Activated CD8-positive, alpha-beta memory T cell treated with anti-CD3 and anti-CD28 coated beads for 24 hours (primary cell): ENCODE results near the gene ADAMTS2.

ENCODE experiments used
- DNase-seq: peaks from one replicate; pipeline ENCODE4 v3.0.0-alpha.2; 2020

The ADAMTS2 gene

GRCh38 chr5:179245031-179245430 is 100.2 kb downstream of the ADAMTS2 start:
- DNase-seq, result no peak

GRCh38 chr5:179244044-179244443 is 101.2 kb downstream of the ADAMTS2 start:
- DNase-seq, result no peak

DNA sequence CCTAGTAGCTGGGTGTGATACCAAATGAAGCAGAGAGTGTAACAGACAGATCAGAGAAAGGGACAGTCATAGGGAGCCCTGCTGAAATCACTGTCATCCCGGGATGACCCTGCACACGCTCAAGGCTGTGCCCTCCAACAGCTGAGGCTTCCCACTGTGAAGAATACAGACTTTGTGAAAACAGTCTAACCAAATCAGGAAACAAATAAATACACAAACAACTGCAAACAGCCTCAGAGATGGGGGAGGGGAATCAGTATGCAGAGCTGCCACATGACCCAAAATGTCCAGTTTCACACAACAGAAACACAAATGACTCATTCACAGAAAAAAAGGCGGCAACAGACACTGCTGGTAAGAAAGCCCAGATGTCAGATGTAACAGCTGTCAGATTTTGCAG is 101.9 kb downstream of the ADAMTS2 start:
- no peak for DNase-seq

DNA sequence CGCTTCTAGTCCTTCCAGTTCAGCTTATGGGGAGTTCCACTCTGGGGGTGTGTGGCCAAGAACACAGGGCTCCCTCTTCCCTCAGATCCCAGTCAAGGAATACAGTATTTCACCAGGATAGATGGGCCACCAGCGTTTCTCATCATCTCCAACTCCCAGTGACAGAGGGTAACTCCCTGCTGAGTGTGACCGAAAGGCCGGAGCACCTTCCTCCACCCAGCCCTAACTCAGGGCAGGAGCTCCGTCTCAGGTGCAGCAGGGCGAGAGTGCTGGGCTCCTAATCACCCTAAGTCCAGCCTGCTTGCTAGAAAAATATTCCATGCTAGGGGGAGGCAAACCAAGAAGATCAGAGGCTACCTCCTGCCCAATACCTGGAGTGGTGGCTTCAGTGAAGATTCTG is 102.6 kb downstream of the ADAMTS2 start:
- DNase-seq, result no peak

- DNase-seq, result no peak
Observed at GRCh38 chr5:179241764-179242370, 103.4 kb downstream of the ADAMTS2 start.

DNA sequence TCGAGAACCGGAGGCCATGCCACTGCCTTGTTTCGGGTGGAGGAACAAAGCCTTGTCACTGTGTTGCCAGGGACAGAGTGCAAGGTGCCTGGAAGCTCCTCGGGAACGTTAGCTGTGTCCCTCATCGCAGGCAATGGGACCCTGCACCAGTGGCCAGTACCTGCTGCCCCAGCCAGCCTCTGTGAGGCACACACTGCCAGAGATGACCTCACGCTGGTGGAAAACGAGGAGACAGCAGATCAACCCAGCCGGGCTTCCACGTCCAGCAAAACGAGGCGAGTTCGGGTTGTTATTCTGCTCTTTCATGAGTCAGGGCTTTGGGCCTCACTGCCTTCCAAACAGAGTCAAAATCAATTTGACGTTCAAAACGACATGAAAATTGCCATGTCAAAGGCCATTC is 104.1 kb downstream of the ADAMTS2 start:
- DNase-seq, result no peak

GRCh38 chr5:179240561-179240960 is 104.7 kb downstream of the ADAMTS2 start:
- DNase-seq, result no peak

GRCh38 chr5:179239256-179240135 is 105.8 kb downstream of the ADAMTS2 start:
- DNase-seq, result peak; percentile 26

GRCh38 chr5:179238628-179238970 is 106.7 kb downstream of the ADAMTS2 start:
- DNase-seq, result no peak

- peak; percentile 26 for DNase-seq
Observed at GRCh38 chr5:179237770-179238627, 107.3 kb downstream of the ADAMTS2 start.

- DNase-seq, result peak; percentile 40
Observed at GRCh38 chr5:179235416-179236400, 109.6 kb downstream of the ADAMTS2 start.

DNA sequence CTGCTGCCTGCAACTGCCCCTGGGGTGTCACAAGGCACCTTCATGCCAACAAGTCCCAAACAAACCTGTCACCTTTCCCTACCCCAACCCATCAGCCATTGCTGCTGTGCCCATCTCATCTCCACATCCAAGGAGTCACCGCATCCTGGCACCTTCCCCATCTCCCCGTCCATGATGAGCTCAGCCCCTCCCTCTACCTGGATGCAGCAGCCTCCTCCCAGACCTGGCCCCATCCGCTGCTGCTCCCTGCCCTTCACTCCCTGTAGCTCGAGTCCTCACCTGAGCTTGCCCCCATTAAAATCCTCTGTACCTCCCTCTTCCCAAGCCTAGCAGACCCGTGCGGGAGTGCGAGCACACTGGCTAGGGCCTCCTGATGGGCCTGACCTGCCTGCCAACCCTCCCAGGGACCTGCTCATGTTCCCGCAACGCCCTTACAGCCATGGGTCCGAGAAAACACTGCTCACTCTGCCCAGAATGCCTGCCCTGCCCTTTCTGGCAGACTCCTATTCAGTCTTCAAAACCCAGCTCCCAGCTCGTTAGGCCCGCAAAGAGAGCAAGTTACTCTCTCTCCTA is 110.6 kb downstream of the ADAMTS2 start:
- peak; percentile 47 for DNase-seq

GRCh38 chr5:179233909-179234562 is 111.2 kb downstream of the ADAMTS2 start:
- peak; percentile 40 for DNase-seq

GRCh38 chr5:179232091-179232735 is 113.0 kb downstream of the ADAMTS2 start:
- peak; percentile 24 for DNase-seq

DNA sequence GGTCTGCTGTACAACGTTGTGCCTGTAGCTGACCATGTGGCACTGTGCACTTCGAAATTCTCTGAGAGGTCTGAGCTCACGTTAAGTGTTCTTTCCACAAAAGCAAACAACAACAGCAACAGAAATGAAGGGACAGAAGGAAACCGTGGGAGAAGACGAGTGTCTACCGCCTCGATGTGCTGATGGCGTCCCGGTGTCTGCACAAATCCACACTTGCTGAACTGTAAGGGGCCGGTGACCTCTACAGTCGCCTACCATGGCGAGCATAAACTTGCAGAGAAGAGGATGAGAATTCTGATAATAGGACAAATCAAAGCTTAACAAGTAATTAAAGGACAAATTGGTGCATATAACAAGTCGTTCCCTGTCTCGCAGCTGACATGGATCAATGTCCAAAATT is 114.0 kb downstream of the ADAMTS2 start:
- no peak for DNase-seq

DNA sequence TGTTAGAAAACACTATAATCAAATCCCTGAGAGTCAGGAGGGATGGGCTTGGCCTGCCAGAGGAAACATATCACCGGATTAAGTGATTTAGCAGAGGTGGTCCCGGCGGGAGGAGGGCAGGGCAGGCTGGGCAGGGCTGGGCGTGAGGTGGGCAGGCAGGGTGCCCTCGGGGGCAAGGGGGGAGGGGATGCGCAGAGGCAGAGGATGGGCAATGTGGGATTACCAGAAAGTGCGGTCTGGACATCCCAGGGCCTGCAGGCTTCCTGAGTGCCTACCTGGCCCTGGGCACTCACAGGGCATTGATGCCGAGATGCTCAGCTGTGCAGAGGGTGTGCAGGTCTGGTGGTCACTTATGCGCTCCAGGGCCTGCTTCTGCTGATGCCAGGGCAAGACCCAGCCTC is 115.2 kb downstream of the ADAMTS2 start:
- DNase-seq, result peak; percentile 47

- peak; percentile 5 for DNase-seq
Observed at GRCh38 chr5:179229331-179229831, 115.9 kb downstream of the ADAMTS2 start.

DNA sequence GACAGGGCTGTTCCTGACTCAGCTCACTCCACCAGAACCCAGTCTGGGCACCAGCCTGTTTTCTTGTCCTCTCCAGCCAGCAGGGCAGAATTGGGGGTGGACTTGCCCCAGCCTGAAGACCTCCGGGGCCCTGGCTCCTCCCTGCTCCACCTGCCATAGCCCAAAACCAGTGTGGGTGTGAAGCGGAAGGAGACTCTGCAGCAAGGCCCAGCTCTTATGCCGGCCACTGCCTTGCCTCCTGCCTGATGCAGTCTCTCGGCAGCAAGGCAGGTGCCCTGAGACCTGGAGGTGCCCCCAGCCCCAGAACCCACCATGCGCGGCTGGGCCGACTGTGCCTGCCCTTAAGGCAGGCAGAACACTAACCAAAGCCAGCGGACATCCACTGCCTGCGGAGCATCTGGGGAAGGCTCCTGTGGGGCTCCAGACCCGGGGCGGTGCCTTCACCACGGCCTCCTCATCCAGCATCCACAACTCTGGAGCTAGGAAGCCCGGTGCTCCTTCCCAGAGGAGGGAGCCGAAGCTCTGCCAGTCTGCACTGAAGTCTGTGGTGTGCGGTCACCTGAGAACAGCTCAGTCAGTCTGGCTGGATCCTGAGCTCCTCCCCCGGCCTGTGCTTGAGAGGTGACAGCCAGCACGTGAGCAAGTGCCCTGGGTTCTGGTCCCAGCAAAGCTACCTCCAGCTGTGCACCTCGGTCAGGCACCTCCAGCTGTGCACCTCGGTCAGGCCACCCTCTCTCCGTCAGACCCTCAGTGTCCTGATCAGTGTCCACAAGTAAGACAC is 116.7 kb downstream of the ADAMTS2 start:
- DNase-seq, result peak; percentile 37

DNA sequence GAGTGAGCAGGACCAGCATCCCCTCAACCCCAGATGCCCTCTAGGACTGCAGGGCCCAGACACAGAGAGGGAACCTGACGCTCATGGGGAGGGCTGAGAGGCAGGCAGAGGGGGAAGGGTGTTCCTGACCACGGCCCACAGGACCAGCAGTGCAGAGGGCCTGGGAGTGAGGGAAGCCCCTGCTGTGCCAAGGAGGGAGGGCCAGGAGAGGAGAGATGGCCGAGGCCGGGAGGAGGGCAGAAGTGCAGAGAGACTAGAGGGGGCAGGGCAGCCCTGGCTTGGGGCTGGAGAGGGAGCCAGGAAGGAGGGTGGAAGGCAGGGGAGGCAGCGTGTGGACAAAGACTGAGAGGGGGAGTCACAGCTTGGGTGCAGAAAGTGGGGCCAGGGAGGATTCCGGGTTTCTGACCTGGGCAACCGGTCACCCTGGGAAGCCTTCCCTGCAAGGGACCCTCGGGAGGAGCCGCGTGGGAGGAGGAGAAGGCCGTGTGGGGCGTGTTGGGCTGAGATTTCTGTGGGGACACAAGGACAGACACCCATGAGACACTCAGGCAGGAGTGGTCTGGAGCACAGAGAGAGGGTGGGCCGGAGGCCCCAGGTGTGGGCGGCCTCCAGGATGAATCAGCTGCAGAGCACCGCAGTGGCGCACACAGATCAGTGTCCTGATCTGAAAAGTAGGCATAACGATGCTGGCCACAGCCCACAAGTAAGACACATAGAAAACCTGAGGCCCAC is 117.5 kb downstream of the ADAMTS2 start:
- peak; percentile 26 for DNase-seq
